SKM-1 treated with dmso at 0.1 percent for 144 hours (cell line): Measurements from ENCODE around the gene ZNF524.

Source experiments
- DNase-seq: peaks from one replicate; lab custom pipeline; 2025; ENCODE audit not compliant: unreplicated experiment; lab: John Stamatoyannopoulos, UW

ZNF524 gene

GRCh38 chr19:55641426-55642152 is 41.5 kb downstream of the ZNF524 start:
- DNase-seq, result no peak

- no peak for DNase-seq
These were observed 42.3 kb downstream of the ZNF524 start for GRCh38 chr19:55642153-55643002.

GRCh38 chr19:55643003-55643886 is 43.2 kb downstream of the ZNF524 start, which contains the start of gene ZNF581:
Gene ZNF581, plus strand, starts transcription at chr19:55643649. Its CDS starts 923 bp downstream, at chr19:55644572.
- DNase-seq, result peak; percentile 20

GRCh38 chr19:55643887-55644176 is 43.7 kb downstream of the ZNF524 start:
- no peak for DNase-seq

GRCh38 chr19:55644191-55644833 is 44.2 kb downstream of the ZNF524 start:
- DNase-seq, result no peak

- DNase-seq, result no peak
These were observed 44.9 kb downstream of the ZNF524 start for GRCh38 chr19:55644842-55645511.

- DNase-seq, result no peak
These were observed 45.4 kb downstream of the ZNF524 start for GRCh38 chr19:55645512-55645881.

GRCh38 chr19:55646889-55647731 is 47.0 kb downstream of the ZNF524 start:
- no peak for DNase-seq

GRCh38 chr19:55647732-55648584 is 47.9 kb downstream of the ZNF524 start, which contains the start of gene CCDC106:
Gene CCDC106, plus strand, starts transcription at chr19:55648212. Its CDS starts 835 bp downstream, at chr19:55649047.
- no peak for DNase-seq

- no peak for DNase-seq
These were observed 48.6 kb downstream of the ZNF524 start for GRCh38 chr19:55648585-55649267.

- no peak for DNase-seq
These were observed 49.4 kb downstream of the ZNF524 start for GRCh38 chr19:55649268-55650125.

GRCh38 chr19:55650126-55650557 is 50.1 kb downstream of the ZNF524 start:
- DNase-seq, result no peak

- DNase-seq, result no peak
These were observed 50.6 kb downstream of the ZNF524 start for GRCh38 chr19:55650602-55651230.

- no peak for DNase-seq
These were observed 51.1 kb downstream of the ZNF524 start for GRCh38 chr19:55651236-55651635.

GRCh38 chr19:55652311-55653128 is 52.4 kb downstream of the ZNF524 start:
- DNase-seq, result no peak
